ENCODE data around the gene GRB2.

Gene GRB2

DNA sequence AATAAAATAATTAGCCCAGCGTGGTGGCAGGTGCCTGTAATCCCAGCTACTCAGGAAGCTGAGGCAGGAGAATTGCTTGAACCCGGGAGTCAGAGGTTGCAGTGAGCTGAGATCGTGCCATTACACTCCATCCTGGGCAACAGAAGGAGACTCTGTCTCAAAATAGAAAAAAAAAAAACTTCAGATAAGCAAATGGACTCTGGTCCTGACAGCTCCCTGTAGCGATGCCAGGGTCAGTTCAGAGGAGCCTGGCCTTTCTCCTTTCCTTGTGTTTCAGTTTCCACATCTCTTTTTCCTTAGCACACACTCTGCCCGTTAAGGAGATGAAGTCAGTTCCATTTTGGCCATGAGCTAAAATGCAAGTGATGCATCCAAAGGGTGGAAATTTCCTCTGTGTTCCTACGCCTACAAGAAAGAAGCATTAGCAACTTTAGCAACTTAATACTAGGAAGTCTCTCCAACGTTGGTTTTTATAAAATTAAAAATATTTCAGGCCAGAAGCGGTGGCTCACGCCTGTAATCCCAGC is 11.6 kb upstream of the GRB2 start:
- no peak for TF ChIP-seq CTCF (IDR thresholded peaks at IDR 0.05)
- Histone ChIP-seq H3K79me2 (no peaks in the 10 kb centered on the region), H3K27ac (no peak overlapping the region), H3K4me2 (ENCODE audit: low read length) (no peak overlapping the region), H3K27me3 (ENCODE audit: control insufficient read depth, insufficient read depth, low read length) (no peaks in the 10 kb centered on the region), H3K9me3 (ENCODE audit: control insufficient read depth, low read length) (no peaks in the 10 kb centered on the region), H3K9ac (no peak overlapping the region), H3K4me3 (ENCODE audit: low read depth, low read length) (no peak overlapping the region), H3K36me3 (ENCODE audit: control insufficient read depth, insufficient read depth, low read length) (no peaks in the 10 kb centered on the region), H2AFZ (no peak overlapping the region), H3K4me1 (no peaks in the 10 kb centered on the region)

- no peak overlapping the region for H3K9ac ChIP-seq
- no peaks in the 10 kb centered on the region for H3K79me2 ChIP-seq
- H3K9me3 ChIP-seq (ENCODE audit: control insufficient read depth, low read length) = no peaks in the 10 kb centered on the region
- H3K4me2 ChIP-seq (ENCODE audit: low read length) = no peak overlapping the region
- no peaks in the 10 kb centered on the region for H3K4me1 ChIP-seq
- H3K4me3 ChIP-seq (ENCODE audit: low read depth, low read length) = no peak overlapping the region
- no peak overlapping the region for H2AFZ ChIP-seq
- no peaks in the 10 kb centered on the region for H3K36me3 ChIP-seq (ENCODE audit: control insufficient read depth, insufficient read depth, low read length)
- no peaks in the 10 kb centered on the region for H3K27me3 ChIP-seq (ENCODE audit: control insufficient read depth, insufficient read depth, low read length)
- TF ChIP-seq CTCF (IDR thresholded peaks at IDR 0.05) = no peak
- no peak overlapping the region for H3K27ac ChIP-seq
Observed at GRCh38 chr17:75416006-75416405, 10.5 kb upstream of the GRB2 start.

GRCh38 chr17:75414488-75414887 is 9.0 kb upstream of the GRB2 start:
- Histone ChIP-seq H3K4me1 (no peaks in the 10 kb centered on the region), H3K9me3 (ENCODE audit: control insufficient read depth, low read length) (no peaks in the 10 kb centered on the region), H3K9ac (no peak overlapping the region), H3K27me3 (ENCODE audit: control insufficient read depth, insufficient read depth, low read length) (no peaks in the 10 kb centered on the region), H3K36me3 (ENCODE audit: control insufficient read depth, insufficient read depth, low read length) (no peaks in the 10 kb centered on the region), H2AFZ (no peak overlapping the region), H3K27ac (no peak overlapping the region), H3K79me2 (no peaks in the 10 kb centered on the region), H3K4me2 (ENCODE audit: low read length) (no peak overlapping the region), H3K4me3 (ENCODE audit: low read depth, low read length) (no peak overlapping the region)
- TF ChIP-seq CTCF (IDR thresholded peaks at IDR 0.05) = no peak

GRCh38 chr17:75412455-75413317 is 7.2 kb upstream of the GRB2 start:
- peak; percentile 79 for TF ChIP-seq CTCF (IDR thresholded peaks at IDR 0.05)
- no peaks in the 10 kb centered on the region for H3K4me1 ChIP-seq
- no peaks in the 10 kb centered on the region for H3K9me3 ChIP-seq (ENCODE audit: control insufficient read depth, low read length)
- peak overlapping the region; percentile 23 for H3K4me3 ChIP-seq (ENCODE audit: low read depth, low read length)
- no peaks in the 10 kb centered on the region for H3K27me3 ChIP-seq (ENCODE audit: control insufficient read depth, insufficient read depth, low read length)
- H3K36me3 ChIP-seq (ENCODE audit: control insufficient read depth, insufficient read depth, low read length) = no peaks in the 10 kb centered on the region
- peak overlapping the region; percentile 68 for H3K4me2 ChIP-seq (ENCODE audit: low read length)
- H3K9ac ChIP-seq = no peak overlapping the region
- H3K27ac ChIP-seq = no peak overlapping the region
- H3K79me2 ChIP-seq = no peaks in the 10 kb centered on the region
- H2AFZ ChIP-seq = peak overlapping the region; percentile 71
